Muscle layer of duodenum (tissue), 2 donors: ENCODE measurements around the gene TAF11.
"Not testable (repeated sequence)": the region's sequence is repeated elsewhere in the genome, so short reads cannot be mapped to it uniquely, and the experiment has no call there.

ENCODE experiments used
- H3K27ac ChIP-seq: one replicate; pipeline ENCODE4 v1.7.0; 2013; ENCODE audit warnings: mild to moderate bottlenecking, low read length
- H3K27me3 ChIP-seq: one replicate; pipeline ENCODE4 v1.7.0; 2013; ENCODE audit warnings: low read depth, mild to moderate bottlenecking, control low read depth, low read length
- H3K36me3 ChIP-seq, 2 donors: one replicate each; pipeline ENCODE4 v1.7.0; 2013; ENCODE audit warnings: low read length in 2 of 2, control low read depth in 1 of 2, mild to moderate bottlenecking in 1 of 2; ENCODE audit not compliant: insufficient read depth in 2 of 2, control insufficient read depth in 1 of 2
- H3K4me1 ChIP-seq, 2 donors: one replicate each; pipeline ENCODE4 v1.7.0; 2013; ENCODE audit warnings: low read length in 2 of 2, mild to moderate bottlenecking in 2 of 2, control low read depth in 1 of 2, moderate library complexity in 1 of 2; ENCODE audit not compliant: insufficient read depth in 2 of 2, control insufficient read depth in 1 of 2
- H3K4me3 ChIP-seq, 2 donors: one replicate each; pipeline ENCODE4 v1.7.0; 2013; ENCODE audit warnings: low read length in 2 of 2, low read depth in 1 of 2, mild to moderate bottlenecking in 1 of 2
- H3K9me3 ChIP-seq, 2 donors: one replicate each; pipeline ENCODE4 v1.7.0; 2013; ENCODE audit warnings: low read length in 2 of 2, control low read depth in 1 of 2, mild to moderate bottlenecking in 1 of 2; ENCODE audit not compliant: control insufficient read depth in 1 of 2
- donor health status: healthy.

TAF11 gene

DNA sequence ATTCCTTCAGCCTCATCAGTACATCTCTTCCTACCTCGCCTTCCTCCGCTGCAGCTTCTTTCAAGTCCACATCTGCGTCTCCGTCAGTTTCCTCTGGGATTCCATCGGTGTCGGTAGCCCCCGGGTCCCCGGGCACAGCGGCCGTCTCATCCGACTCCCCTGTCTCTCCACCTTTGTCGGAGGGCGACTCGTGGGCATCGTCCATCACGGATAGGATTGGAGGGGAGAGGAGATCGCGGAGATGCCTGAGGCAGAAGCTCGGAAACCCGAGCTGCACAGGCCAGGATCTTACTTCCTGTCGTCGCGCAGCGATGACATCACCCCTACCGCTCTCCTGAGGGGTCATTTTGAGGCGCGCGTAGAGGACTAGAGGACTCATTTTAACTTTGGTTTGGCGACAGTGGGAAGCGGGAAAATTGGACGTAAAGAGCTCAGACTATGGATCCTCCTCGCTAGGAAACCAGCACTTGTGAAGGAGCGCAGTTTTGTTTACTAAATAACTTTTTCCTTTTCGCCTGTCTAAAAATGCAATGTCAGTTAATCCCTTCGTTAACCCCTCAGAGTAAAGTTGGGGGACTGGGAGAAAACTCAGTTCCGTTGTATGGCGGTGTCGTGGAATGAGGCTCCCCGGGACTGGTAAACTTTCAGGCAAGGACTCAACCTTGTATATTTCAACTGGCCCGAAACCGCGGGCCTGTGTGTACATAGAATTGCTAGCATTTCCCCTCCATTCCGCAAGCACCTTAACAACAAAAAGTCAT, at the start of gene TAF11:
TAF11 (minus strand) TSS at position 290 of the 761 bp plus-strand sequence; CDS start at position 205, 85 bp downstream.
- Histone ChIP-seq H3K4me1 (peaks cover 4 to 17% of the 10 kb centered on the region in 2 donors), H3K9me3 (no peaks in the 10 kb centered on the region), H3K36me3 (peaks cover 0 to 4% of the 10 kb centered on the region in 2 donors), H3K27ac (peak within 1 kb of the TSS; percentile 99), H3K27me3 (no peaks in the 10 kb centered on the region), H3K4me3 (peak within 1 kb of the TSS; percentile 95 to 100)

DNA sequence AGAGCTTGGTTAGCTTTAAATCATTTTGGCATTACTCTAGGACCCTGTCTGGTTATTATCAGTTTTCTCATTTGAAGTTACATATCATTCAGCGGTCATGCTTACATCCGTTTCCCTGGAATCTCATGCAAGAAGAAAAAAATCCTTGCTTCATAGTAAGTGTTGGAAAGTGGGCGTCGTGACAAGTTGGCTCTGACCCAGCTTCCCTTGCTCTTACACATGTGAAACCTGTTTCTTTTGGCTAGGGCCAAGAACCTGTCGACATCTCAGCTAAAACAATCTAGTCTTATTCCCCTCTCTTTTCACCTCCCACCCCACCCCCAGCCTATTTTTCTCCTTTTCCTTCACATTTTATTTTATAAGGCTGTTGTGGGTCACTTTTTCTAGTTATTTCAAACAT, 46.7 kb upstream of the TAF11 start:
- no peaks in the 10 kb centered on the region for H3K27me3 ChIP-seq

GRCh38 chr6:34932202-34932601, 44.4 kb upstream of the TAF11 start:
- not testable (repeated sequence) for H3K27ac ChIP-seq, H3K27me3 ChIP-seq, H3K36me3 ChIP-seq, H3K9me3 ChIP-seq, H3K4me3 ChIP-seq
- peaks cover 0 to 12% of the 10 kb centered on the region in 2 donors for H3K4me1 ChIP-seq

More for the DNA sequence above, 46.7 kb upstream of the TAF11 start:
- Histone ChIP-seq H3K4me3 (no peak overlapping the region), H3K27ac (no peak overlapping the region), H3K4me1 (peaks cover 0 to 12% of the 10 kb centered on the region in 2 donors), H3K9me3 (no peaks in the 10 kb centered on the region), H3K36me3 (no peaks in the 10 kb centered on the region)

- H3K9me3 ChIP-seq, result no peaks in the 10 kb centered on the region
- no peaks in the 10 kb centered on the region for H3K27me3 ChIP-seq
- H3K27ac ChIP-seq, result no peak overlapping the region
- H3K4me3 ChIP-seq, result no peak overlapping the region
- H3K4me1 ChIP-seq, result peaks cover 0 to 10% of the 10 kb centered on the region in 2 donors
- no peaks in the 10 kb centered on the region for H3K36me3 ChIP-seq
Measured at GRCh38 chr6:34930221-34930620, 42.4 kb upstream of the TAF11 start.

- H3K4me3 ChIP-seq, result no peak overlapping the region
- no peaks in the 10 kb centered on the region for H3K9me3 ChIP-seq
- peaks cover 0 to 2% of the 10 kb centered on the region in 2 donors for H3K4me1 ChIP-seq
- H3K36me3 ChIP-seq, result no peaks in the 10 kb centered on the region
- H3K27ac ChIP-seq, result no peak overlapping the region
- no peaks in the 10 kb centered on the region for H3K27me3 ChIP-seq
Measured at GRCh38 chr6:34929241-34929978, 41.6 kb upstream of the TAF11 start.

DNA sequence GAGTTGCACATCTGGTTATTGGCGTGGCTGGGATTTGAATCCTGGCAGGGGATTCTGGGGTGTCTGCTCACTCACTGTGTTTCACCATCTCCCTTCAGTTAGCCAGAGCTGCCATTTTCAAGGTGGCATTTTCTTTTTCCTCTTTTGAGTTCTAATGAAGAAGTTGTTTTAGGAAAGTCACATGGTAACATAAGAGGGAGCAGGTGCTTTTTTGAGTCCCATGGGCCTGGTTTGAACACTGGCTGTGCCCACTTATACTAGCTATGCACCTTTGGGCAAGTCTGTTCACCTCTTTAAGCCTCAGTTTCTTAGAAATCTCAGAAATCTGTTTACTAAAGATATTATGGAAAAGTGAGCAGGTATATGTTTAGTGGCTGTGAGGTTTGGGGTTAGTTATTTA, 40.9 kb upstream of the TAF11 start:
- Histone ChIP-seq H3K4me3 (no peak overlapping the region), H3K36me3 (no peaks in the 10 kb centered on the region), H3K27me3 (no peaks in the 10 kb centered on the region), H3K9me3 (no peaks in the 10 kb centered on the region), H3K27ac (no peak overlapping the region), H3K4me1 (no peaks in the 10 kb centered on the region)

GRCh38 chr6:34928220-34928619, 40.4 kb upstream of the TAF11 start:
- H3K27ac ChIP-seq, result no peak overlapping the region
- no peak overlapping the region for H3K4me3 ChIP-seq
- H3K36me3 ChIP-seq, result no peaks in the 10 kb centered on the region
- no peaks in the 10 kb centered on the region for H3K27me3 ChIP-seq
- H3K9me3 ChIP-seq, result no peaks in the 10 kb centered on the region
- H3K4me1 ChIP-seq, result no peaks in the 10 kb centered on the region

DNA sequence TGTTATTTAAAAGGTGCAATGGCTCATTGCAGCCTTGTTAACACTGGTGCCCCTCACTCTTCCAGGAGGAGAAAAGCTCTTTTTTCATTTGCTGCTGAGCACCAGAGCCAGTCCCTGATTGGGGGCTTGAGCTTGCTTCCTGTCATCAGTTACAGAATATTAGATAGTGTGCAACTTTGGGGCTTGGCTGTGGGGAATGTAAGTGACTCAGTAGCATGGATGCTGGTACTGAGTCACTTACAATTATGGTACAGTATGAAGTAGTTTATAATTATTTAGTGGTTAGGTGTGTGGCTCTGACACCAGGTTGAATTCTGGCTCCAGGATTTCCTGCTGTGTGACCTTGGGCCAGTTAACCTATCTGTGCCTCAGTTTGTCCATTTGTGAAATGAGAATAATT, 38.8 kb upstream of the TAF11 start:
- H3K27ac ChIP-seq, result no peak overlapping the region
- H3K4me3 ChIP-seq, result no peak overlapping the region
- no peaks in the 10 kb centered on the region for H3K4me1 ChIP-seq
- no peaks in the 10 kb centered on the region for H3K9me3 ChIP-seq
- H3K36me3 ChIP-seq, result no peaks in the 10 kb centered on the region
- no peaks in the 10 kb centered on the region for H3K27me3 ChIP-seq

DNA sequence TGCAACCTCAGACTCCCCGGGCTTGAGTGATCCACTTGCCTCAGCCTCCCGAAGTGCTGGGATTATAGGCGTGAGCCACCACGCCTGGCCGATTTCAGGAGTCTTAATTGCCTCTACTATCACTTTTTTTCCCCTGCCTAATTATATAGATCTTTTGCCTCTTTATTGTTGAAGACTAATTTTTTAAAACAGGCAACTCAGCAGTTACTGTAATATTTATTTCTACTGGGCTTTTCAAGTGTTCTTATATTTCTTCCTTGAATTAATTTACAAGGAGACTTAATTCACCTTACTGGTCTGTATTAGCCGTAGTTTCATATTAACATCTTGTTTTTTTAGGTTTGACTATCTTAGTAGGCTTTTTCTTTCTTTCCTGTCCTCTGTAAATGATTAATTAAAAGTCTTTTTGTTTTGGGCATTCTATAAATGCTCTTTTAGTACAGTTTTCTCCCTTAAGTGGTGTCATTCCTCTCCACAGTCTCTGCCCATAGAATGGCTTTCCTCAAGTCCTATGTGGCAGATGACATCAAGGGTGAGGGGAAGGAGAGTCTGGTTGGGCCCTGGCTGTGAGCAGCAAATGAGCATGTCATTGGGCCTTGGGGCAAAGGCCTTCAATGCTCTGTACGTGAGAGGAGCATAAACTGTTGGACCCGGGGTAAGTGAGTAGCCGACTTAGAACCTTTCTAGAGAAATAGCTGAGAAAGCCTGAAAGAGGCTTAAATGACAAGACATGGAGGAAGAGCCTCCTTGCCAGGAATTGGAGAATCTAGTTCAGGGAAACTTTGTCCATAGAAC, 37.2 kb upstream of the TAF11 start:
- Histone ChIP-seq H3K4me3 (no peak overlapping the region), H3K27me3 (no peaks in the 10 kb centered on the region), H3K36me3 (no peaks in the 10 kb centered on the region), H3K27ac (no peak overlapping the region), H3K9me3 (no peaks in the 10 kb centered on the region), H3K4me1 (no peaks in the 10 kb centered on the region)

GRCh38 chr6:34922177-34922663, 34.4 kb upstream of the TAF11 start:
- Histone ChIP-seq H3K9me3 (no peaks in the 10 kb centered on the region), H3K27ac (no peak overlapping the region), H3K36me3 (no peaks in the 10 kb centered on the region), H3K4me1 (peaks cover 3 to 8% of the 10 kb centered on the region in 2 donors), H3K4me3 (no peak overlapping the region), H3K27me3 (no peaks in the 10 kb centered on the region)

- Histone ChIP-seq H3K9me3 (no peaks in the 10 kb centered on the region), H3K4me1 (peaks cover 3 to 18% of the 10 kb centered on the region in 2 donors), H3K27ac (no peak overlapping the region), H3K4me3 (no peak overlapping the region), H3K36me3 (no peaks in the 10 kb centered on the region), H3K27me3 (no peaks in the 10 kb centered on the region)
Measured at GRCh38 chr6:34920097-34920496, 32.3 kb upstream of the TAF11 start.
